K562 (cell line): Measurements from ENCODE around the gene NEU3.

Experiments
- FOSL1 ChIP-seq: fragments of 200-800 bp; sonication (Bioruptor generic); conservative IDR thresholded peaks from 2 replicates; pipeline ENCODE4 v1.6.1; 2016; ENCODE audit warnings: missing genetic modification characterization, missing compliant biosample characterization
- JUN ChIP-seq, 2 experiments: sonication (generic) in 1 of 2; formaldehyde crosslinking in 1 of 2; IDR thresholded peaks; 2 replicates each; pipeline versions ENCODE4 v1.6.1 to v1.8.0; 2012 to 2022; ENCODE audit warnings: borderline replicate concordance in 2 of 2, mild to moderate bottlenecking in 2 of 2, improper control_type of control experiment in 1 of 2, low read depth in 1 of 2, low read length in 1 of 2, missing genetic modification reagents in 1 of 2
- POLR2A ChIP-seq: fragments of 450-650 bp; conservative IDR thresholded peaks from 2 replicates; pipeline ENCODE4 v1.6.1; 2016
- RFX5 ChIP-seq: IDR thresholded peaks from 2 replicates; pipeline ENCODE4 v1.6.1; 2011; ENCODE audit warnings: low read depth, mild to moderate bottlenecking, improper control_type of control experiment, low read length
- SIN3A ChIP-seq, 2 experiments: fragments of 150-350 bp in 1 of 2; IDR thresholded peaks; 2 replicates each; pipeline ENCODE4 v1.6.1; 2011 to 2016; ENCODE audit warnings: borderline replicate concordance in 2 of 2, low read depth in 2 of 2, low read length in 2 of 2, mild to moderate bottlenecking in 2 of 2, moderate library complexity in 2 of 2; ENCODE audit not compliant: control insufficient read depth in 1 of 2
- TF ChIP-seq, protein P1 (sequence below), 3 experiments: IDR thresholded peaks in 2 of 3; conservative IDR thresholded peaks in 1 of 3; 2 replicates each; pipeline ENCODE4 v1.5.1; 2011 to 2012; ENCODE audit warnings: low read length in 3 of 3, mild to moderate bottlenecking in 3 of 3, control low read depth in 2 of 3, improper control_type of control experiment in 1 of 3, inconsistent platforms in 1 of 3, low read depth in 1 of 3, mixed read lengths in 1 of 3, moderate library complexity in 1 of 3; ENCODE audit not compliant: insufficient read depth in 2 of 3

DNA sequence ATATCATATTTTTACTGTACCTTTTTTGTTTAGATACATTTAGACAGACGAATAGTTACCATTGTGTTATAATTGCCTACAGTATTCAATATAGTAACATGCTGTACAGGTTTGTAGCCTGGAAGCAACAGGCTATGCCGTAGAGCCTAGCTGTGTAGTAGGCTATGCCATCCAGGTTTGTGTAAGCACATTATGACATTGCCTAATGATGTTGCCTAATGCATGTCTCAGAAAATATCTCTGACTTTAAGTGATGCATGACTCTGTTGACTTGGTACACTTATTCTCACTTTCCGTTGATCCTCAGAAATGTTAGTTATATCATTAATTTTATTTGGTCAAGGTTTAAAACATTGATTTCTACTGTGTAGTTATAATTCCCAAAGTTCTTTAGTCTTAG lies 68.1 kb downstream of the NEU3 start:
- TF ChIP-seq SIN3A (IDR thresholded peaks at IDR 0.05; ENCODE audit: borderline replicate concordance in 2 of 2, control insufficient read depth in 1 of 2, low read depth in 2 of 2, low read length in 2 of 2) (no peak), RFX5 (no peak), POLR2A (no peak), FOSL1 (no peak), JUN (IDR thresholded peaks at IDR 0.05; ENCODE audit: borderline replicate concordance, low read depth, low read length) (no peak), JUN (CRISPR knock-in tag; IDR thresholded peaks at IDR 0.05; ENCODE audit: borderline replicate concordance) (no peak)
- TF ChIP-seq, protein P1, sequence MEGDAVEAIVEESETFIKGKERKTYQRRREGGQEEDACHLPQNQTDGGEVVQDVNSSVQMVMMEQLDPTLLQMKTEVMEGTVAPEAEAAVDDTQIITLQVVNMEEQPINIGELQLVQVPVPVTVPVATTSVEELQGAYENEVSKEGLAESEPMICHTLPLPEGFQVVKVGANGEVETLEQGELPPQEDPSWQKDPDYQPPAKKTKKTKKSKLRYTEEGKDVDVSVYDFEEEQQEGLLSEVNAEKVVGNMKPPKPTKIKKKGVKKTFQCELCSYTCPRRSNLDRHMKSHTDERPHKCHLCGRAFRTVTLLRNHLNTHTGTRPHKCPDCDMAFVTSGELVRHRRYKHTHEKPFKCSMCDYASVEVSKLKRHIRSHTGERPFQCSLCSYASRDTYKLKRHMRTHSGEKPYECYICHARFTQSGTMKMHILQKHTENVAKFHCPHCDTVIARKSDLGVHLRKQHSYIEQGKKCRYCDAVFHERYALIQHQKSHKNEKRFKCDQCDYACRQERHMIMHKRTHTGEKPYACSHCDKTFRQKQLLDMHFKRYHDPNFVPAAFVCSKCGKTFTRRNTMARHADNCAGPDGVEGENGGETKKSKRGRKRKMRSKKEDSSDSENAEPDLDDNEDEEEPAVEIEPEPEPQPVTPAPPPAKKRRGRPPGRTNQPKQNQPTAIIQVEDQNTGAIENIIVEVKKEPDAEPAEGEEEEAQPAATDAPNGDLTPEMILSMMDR (IDR thresholded peaks at IDR 0.05 in 2 of 3, conservative IDR thresholded peaks at IDR 0.05 in 1 of 3; ENCODE audit: insufficient read depth in 2 of 3, low read depth in 1 of 3, low read length in 3 of 3), result no peak
